GM23248 (cell line): ENCODE measurements around the gene CFAP69. TPM values are rescaled to one million over a fixed set of nuclear protein-coding genes. Genes with fewer than 3 reads are reported as not detected.
A peak's percentile ranks its signal among the peaks of the same experiment; 100 is the strongest.
"Not testable (repeated sequence)": the region's sequence is repeated elsewhere in the genome, so short reads cannot be mapped to it uniquely, and the experiment has no call there.

Source experiments
- DNase-seq: peaks from one replicate; pipeline ENCODE4 v3.0.0-alpha.2; 2015
- H2AFZ ChIP-seq: fragments of 200-600 bp; sonication (generic); 2 replicates; pipeline ENCODE4 v1.6.1; 2016; ENCODE audit warnings: antibody characterized with exemption
- H3F3A ChIP-seq: fragments of 200-600 bp; sonication (generic); 2 replicates; pipeline ENCODE4 v1.6.1; 2016; ENCODE audit warnings: mild to moderate bottlenecking, antibody characterized with exemption, mixed run types; ENCODE audit not compliant: insufficient read depth
- H3K27ac ChIP-seq: fragments of 200-600 bp; sonication (generic); 2 replicates; pipeline ENCODE4 v1.5.1; 2016; ENCODE audit warnings: mild to moderate bottlenecking
- H3K27me3 ChIP-seq: fragments of 200-600 bp; sonication (generic); replicated peaks from 2 replicates; pipeline ENCODE4 v1.6.1; 2016; ENCODE audit warnings: mild to moderate bottlenecking; ENCODE audit not compliant: insufficient read depth
- H3K36me3 ChIP-seq: fragments of 200-600 bp; sonication (generic); 2 replicates; pipeline ENCODE4 v1.6.1; 2016; ENCODE audit warnings: low read depth, mild to moderate bottlenecking
- H3K4me1 ChIP-seq: fragments of 200-600 bp; sonication (generic); 2 replicates; pipeline ENCODE4 v1.6.1; 2016; ENCODE audit warnings: mild to moderate bottlenecking; ENCODE audit not compliant: insufficient read depth
- H3K4me2 ChIP-seq: fragments of 200-600 bp; sonication (generic); one replicate; pipeline ENCODE4 v1.6.1; 2016; ENCODE audit warnings: mild to moderate bottlenecking; ENCODE audit not compliant: unreplicated experiment
- H3K4me3 ChIP-seq: fragments of 200-600 bp; sonication (generic); 2 replicates; pipeline ENCODE4 v1.5.1; 2016; ENCODE audit warnings: mild to moderate bottlenecking
- H3K79me2 ChIP-seq: fragments of 200-600 bp; sonication (generic); 2 replicates; pipeline ENCODE4 v1.6.1; 2016; ENCODE audit warnings: mild to moderate bottlenecking; ENCODE audit not compliant: insufficient read depth
- H3K9ac ChIP-seq: fragments of 200-600 bp; sonication (generic); 2 replicates; pipeline ENCODE4 v1.6.1; 2016; ENCODE audit warnings: mild to moderate bottlenecking
- H3K9me2 ChIP-seq: fragments of 200-600 bp; sonication (generic); 2 replicates; pipeline ENCODE4 v1.6.1; 2016; ENCODE audit warnings: mixed run types, mild to moderate bottlenecking, moderate library complexity; ENCODE audit not compliant: insufficient read depth
- H3K9me3 ChIP-seq: fragments of 200-600 bp; sonication (generic); one replicate; pipeline ENCODE4 v1.6.1; 2017; ENCODE audit warnings: low read depth
- H4K20me1 ChIP-seq: fragments of 200-600 bp; sonication (generic); 2 replicates; pipeline ENCODE4 v1.6.0; 2016; ENCODE audit not compliant: insufficient read depth
- EZH2 ChIP-seq: fragments of 200-600 bp; sonication (generic); IDR thresholded peaks from 2 replicates; pipeline ENCODE4 v1.6.1; 2018; ENCODE audit warnings: antibody characterized with exemption, mild to moderate bottlenecking; ENCODE audit not compliant: insufficient read depth, poor library complexity, severe bottlenecking
- EZH2phosphoT487 ChIP-seq: fragments of 200-600 bp; sonication (generic); IDR thresholded peaks from 2 replicates; pipeline ENCODE4 v1.6.1; 2018; ENCODE audit warnings: antibody characterized with exemption, moderate library complexity, mild to moderate bottlenecking, low read depth; ENCODE audit not compliant: insufficient read depth
- WGBS, 2 experiments: methylation state at CpG; one replicate each; pipeline ENCODE4 v1.1.6; 2015 to 2017; ENCODE audit warnings: low lambda C conversion rate in 2 of 2, low coverage in 1 of 2; ENCODE audit errors: missing lambda C conversion rate in 2 of 2; 5-methylcytosine and 5-hydroxymethylcytosine counted together
- in situ Hi-C: fragments of 300-500 bp; cut with MboI; formaldehyde crosslinking; loops from 2 replicates; pipeline ENCODE4 v1.15.0; 2020
- polyA plus RNA-seq: library from polyadenylated mRNA; unstranded; fragments of >200 nt; fragmentation: Nextera tagmentation; extraction: Ambion mirVana; gene quantifications from 2 replicates; pipeline ENCODE4 v1.2.1, GENCODE V29; 2016
- total RNA-seq: library from RNA; depleted of rRNA; stranded (reverse); fragments of >200 nt; shearing (Covaris generic); gene quantifications from 2 replicates; pipeline ENCODE4 v1.2.3, GENCODE V29; 2014

Gene CFAP69
- total and polyA plus RNA-seq, 2 experiments from 2014 or later, result 2.8 to 6.9 TPM

DNA sequence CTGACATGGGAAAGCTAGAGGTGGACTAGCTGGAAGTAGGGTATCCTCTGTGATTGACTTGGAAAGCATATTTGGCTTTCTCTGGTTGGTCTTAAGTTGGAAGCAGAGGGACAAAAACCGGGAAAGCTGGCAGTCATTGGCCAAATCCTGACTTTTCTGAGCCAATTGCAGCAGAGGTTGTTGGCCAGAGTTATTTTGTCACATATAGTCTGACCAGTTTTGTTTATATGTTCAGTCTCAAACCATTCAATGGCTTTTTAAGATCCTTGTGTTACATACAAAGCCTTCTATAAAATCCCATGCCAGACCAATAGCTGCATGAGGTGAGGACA is 6.3 kb downstream of the CFAP69 start:
- H3K4me2 ChIP-seq, result peak overlapping the region; percentile 85
- WGBS, 2 experiments, result 0% methylated on average over 1 of the region's 1 CpG
- no peaks in the 10 kb centered on the region for H3K36me3 ChIP-seq
- peaks cover 31% of the 10 kb centered on the region for H3K4me1 ChIP-seq
- H3F3A ChIP-seq, result peaks cover 31% of the 10 kb centered on the region
- in situ Hi-C loops, result no loop called here
- H3K27ac ChIP-seq, result peak overlapping the region; percentile 100
- TF ChIP-seq EZH2phosphoT487 (no peak), EZH2 (no peak)
- no peaks in the 10 kb centered on the region for H3K9me3 ChIP-seq
- DNase-seq, result no peak
- peaks cover 23% of the 10 kb centered on the region for H3K79me2 ChIP-seq
- peak overlapping the region; percentile 89 for H3K9ac ChIP-seq
- no peaks in the 10 kb centered on the region for H4K20me1 ChIP-seq
- peak overlapping the region; percentile 54 for H3K4me3 ChIP-seq
- H3K27me3 ChIP-seq, result no peaks in the 10 kb centered on the region
- no peaks in the 10 kb centered on the region for H3K9me2 ChIP-seq
- H2AFZ ChIP-seq, result peak overlapping the region; percentile 72

DNA sequence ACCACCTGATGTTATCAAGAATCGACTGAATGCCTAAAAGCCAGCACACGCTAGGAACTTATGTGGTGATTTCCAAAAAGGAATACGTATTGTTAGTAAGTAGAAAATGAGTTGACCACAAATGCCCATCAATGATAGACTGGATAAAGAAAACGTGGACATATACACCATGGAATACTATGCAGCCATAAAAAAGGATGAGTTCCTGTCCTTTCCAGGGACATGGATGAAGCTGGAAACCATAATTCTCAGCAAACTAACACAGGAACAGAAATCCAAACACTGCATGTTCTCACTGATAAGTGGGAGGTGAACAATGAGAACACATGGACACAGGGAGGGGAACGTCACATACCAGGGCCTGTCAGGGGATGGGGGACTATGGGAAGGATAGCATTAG is 11.0 kb downstream of the CFAP69 start:
- H3K27ac ChIP-seq, DNase-seq, H3K4me2 ChIP-seq, H4K20me1 ChIP-seq, H3K9ac ChIP-seq, H3K9me2 ChIP-seq, H3K27me3 ChIP-seq, H3F3A ChIP-seq, in situ Hi-C loops, H3K4me3 ChIP-seq, H3K36me3 ChIP-seq, H3K79me2 ChIP-seq, H3K9me3 ChIP-seq, H2AFZ ChIP-seq: not testable (repeated sequence)
- WGBS, 2 experiments, result 94 to 97% methylated on average over 5 of the region's 5 CpGs
- peaks cover 18% of the 10 kb centered on the region for H3K4me1 ChIP-seq

DNA sequence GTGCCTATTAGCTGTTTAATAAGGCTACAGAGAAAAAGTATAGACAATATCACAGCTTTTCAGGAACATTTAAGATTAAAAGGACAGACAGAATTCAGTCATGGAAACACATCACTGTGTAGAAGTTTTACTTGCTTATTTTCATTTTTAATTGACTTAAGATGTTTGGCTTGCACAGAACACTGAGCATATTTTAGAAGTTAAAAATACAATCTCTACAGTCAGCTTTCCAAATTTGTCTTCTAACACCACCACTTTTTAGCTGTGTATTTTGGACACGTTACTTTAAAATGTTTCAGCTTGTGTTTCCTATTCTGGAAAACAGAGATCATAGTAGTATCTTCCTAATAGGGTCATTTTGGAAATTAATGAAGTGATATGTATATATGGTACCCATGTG is 11.8 kb downstream of the CFAP69 start:
- TF ChIP-seq EZH2 (no peak), EZH2phosphoT487 (no peak)
- no peaks in the 10 kb centered on the region for H3K36me3 ChIP-seq
- peaks cover 2% of the 10 kb centered on the region; the same call in 1 of the 2 replicates for H3F3A ChIP-seq
- H3K9me3 ChIP-seq, result no peaks in the 10 kb centered on the region
- H3K27ac ChIP-seq, result peak overlapping the region; percentile 2; the same call in 1 of the 2 replicates
- no peaks in the 10 kb centered on the region for H4K20me1 ChIP-seq
- in situ Hi-C loops, result no loop called here
- H3K79me2 ChIP-seq, result peaks cover 6% of the 10 kb centered on the region; the same call in 1 of the 2 replicates
- no peaks in the 10 kb centered on the region for H3K27me3 ChIP-seq
- H3K9me2 ChIP-seq, result no peaks in the 10 kb centered on the region
- peak; percentile 17 for DNase-seq
- 16 to 25% methylated on average over 1 of the region's 1 CpG for WGBS, 2 experiments
- H3K4me3 ChIP-seq, result no peak overlapping the region
- no peak overlapping the region for H2AFZ ChIP-seq
- no peak overlapping the region for H3K4me2 ChIP-seq
- no peak overlapping the region for H3K9ac ChIP-seq
- peaks cover 10% of the 10 kb centered on the region for H3K4me1 ChIP-seq

- Histone ChIP-seq H3K27me3 (no peaks in the 10 kb centered on the region), H3K36me3 (no peaks in the 10 kb centered on the region), H4K20me1 (no peaks in the 10 kb centered on the region), H3K9ac (no peak overlapping the region), H3K79me2 (no peaks in the 10 kb centered on the region), H3K9me2 (no peaks in the 10 kb centered on the region), H3K4me2 (no peak overlapping the region), H3F3A (0 out of 2 replicates have a peak, but pooled peaks cover 3% of the 10 kb centered on the region), H2AFZ (no peak overlapping the region), H3K27ac (no peak overlapping the region), H3K4me3 (no peak overlapping the region), H3K9me3 (no peaks in the 10 kb centered on the region), H3K4me1 (peaks cover 18% of the 10 kb centered on the region)
- no peak for DNase-seq
- TF ChIP-seq EZH2 (no peak), EZH2phosphoT487 (no peak)
- in situ Hi-C loops, result loop anchor here (10.0 kb wide), 1 partner anchor 107 kb away; the partner anchor contains the start of gene STEAP1
Observed at GRCh38 chr7:90261441-90261840, 16.5 kb downstream of the CFAP69 start.

- H2AFZ ChIP-seq, result no peak overlapping the region
- no peak overlapping the region for H3K4me2 ChIP-seq
- TF ChIP-seq EZH2 (no peak), EZH2phosphoT487 (no peak)
- H3F3A ChIP-seq, result 0 out of 2 replicates have a peak, but pooled peaks cover 3% of the 10 kb centered on the region
- H4K20me1 ChIP-seq, result no peaks in the 10 kb centered on the region
- no peaks in the 10 kb centered on the region for H3K79me2 ChIP-seq
- H3K9ac ChIP-seq, result no peak overlapping the region
- no peak overlapping the region for H3K27ac ChIP-seq
- no peaks in the 10 kb centered on the region for H3K9me2 ChIP-seq
- DNase-seq, result peak; percentile 73
- no peaks in the 10 kb centered on the region for H3K36me3 ChIP-seq
- no peaks in the 10 kb centered on the region for H3K27me3 ChIP-seq
- peaks cover 17% of the 10 kb centered on the region for H3K4me1 ChIP-seq
- in situ Hi-C loops, result loop anchor here (10.0 kb wide), 1 partner anchor 108 kb away; the partner anchor contains the start of gene STEAP1
- H3K9me3 ChIP-seq, result no peaks in the 10 kb centered on the region
- H3K4me3 ChIP-seq, result no peak overlapping the region
Observed at GRCh38 chr7:90262438-90262837, 17.5 kb downstream of the CFAP69 start.
